Stomach (tissue), 4 donors: Measurements from ENCODE around the gene ZNF583.

Experiments
- CTCF ChIP-seq, 7 experiments: fragments of 450-650 bp in 4 of 7; fragments of 200-600 bp in 3 of 7; sonication (generic) in 3 of 7; IDR thresholded peaks; one replicate each; pipeline ENCODE4 v1.5.1; 2016 to 2019; ENCODE audit warnings: antibody characterized with exemption in 7 of 7, control low read depth in 2 of 7, mild to moderate bottlenecking in 1 of 7
- POLR2A ChIP-seq, 4 donors: fragments of 450-650 bp; IDR thresholded peaks; one replicate each; pipeline ENCODE4 v1.6.1; 2016; ENCODE audit warnings: antibody characterized with exemption in 4 of 4, control low read depth in 2 of 4, mild to moderate bottlenecking in 1 of 4, moderate library complexity in 1 of 4
- POLR2AphosphoS5 ChIP-seq, 3 donors: sonication (generic); formaldehyde crosslinking; IDR thresholded peaks; one replicate each; pipeline ENCODE4 v1.6.1; 2016; ENCODE audit warnings: antibody characterized with exemption in 3 of 3

- TF ChIP-seq CTCF (IDR thresholded peaks at IDR 0.05) (no peak), POLR2A (IDR thresholded peaks at IDR 0.05) (no peak), POLR2AphosphoS5 (IDR thresholded peaks at IDR 0.05) (no peak)
These were observed 43.3 kb upstream of the ZNF583 start for GRCh38 chr19:56360841-56361240.
